Activated CD4-positive, alpha-beta T cell treated with anti-CD3 and anti-CD28 coated beads for 48 hours (primary cell): ENCODE measurements around the gene CYP3A4.
A peak's percentile ranks its signal among the peaks of the same experiment; 100 is the strongest.
"Not testable (repeated sequence)": the region's sequence is repeated elsewhere in the genome, so short reads cannot be mapped to it uniquely, and the experiment has no call there.

ENCODE experiments used
- DNase-seq: peaks from one replicate; pipeline ENCODE4 v3.0.0-alpha.2; 2020

The CYP3A4 gene

GRCh38 chr7:99791667-99792369 lies 7.8 kb upstream of the CYP3A4 start:
- DNase-seq: no peak

GRCh38 chr7:99791021-99791420 lies 7.0 kb upstream of the CYP3A4 start:
- no peak for DNase-seq

- DNase-seq: no peak
Measured at GRCh38 chr7:99790407-99790806, 6.4 kb upstream of the CYP3A4 start.

GRCh38 chr7:99789441-99790070 lies 5.6 kb upstream of the CYP3A4 start:
- peak; percentile 20 for DNase-seq

GRCh38 chr7:99788554-99788953 lies 4.6 kb upstream of the CYP3A4 start:
- DNase-seq: peak; percentile 28

- no peak for DNase-seq
Measured at GRCh38 chr7:99786726-99787335, 2.8 kb upstream of the CYP3A4 start.

GRCh38 chr7:99785654-99786053 lies 1.7 kb upstream of the CYP3A4 start:
- not testable (repeated sequence) for DNase-seq

GRCh38 chr7:99782012-99782953 lies 1.7 kb downstream of the CYP3A4 start:
- no peak for DNase-seq

GRCh38 chr7:99780588-99780987 lies 3.4 kb downstream of the CYP3A4 start:
- no peak for DNase-seq

- no peak for DNase-seq
Measured at GRCh38 chr7:99779949-99780348, 4.0 kb downstream of the CYP3A4 start.

GRCh38 chr7:99778880-99779279 lies 5.1 kb downstream of the CYP3A4 start:
- no peak for DNase-seq

GRCh38 chr7:99773395-99773794 lies 10.6 kb downstream of the CYP3A4 start:
- not testable (repeated sequence) for DNase-seq

GRCh38 chr7:99772565-99772964 lies 11.4 kb downstream of the CYP3A4 start:
- DNase-seq: no peak

- not testable (repeated sequence) for DNase-seq
Measured at GRCh38 chr7:99769494-99769893, 14.5 kb downstream of the CYP3A4 start.

GRCh38 chr7:99768471-99768870 lies 15.5 kb downstream of the CYP3A4 start:
- DNase-seq: no peak

GRCh38 chr7:99767662-99768061 lies 16.3 kb downstream of the CYP3A4 start:
- no peak for DNase-seq

GRCh38 chr7:99766484-99767099 lies 17.4 kb downstream of the CYP3A4 start:
- DNase-seq: no peak

- DNase-seq: no peak
Measured at GRCh38 chr7:99764478-99764877, 19.5 kb downstream of the CYP3A4 start.

GRCh38 chr7:99762680-99763327 lies 21.2 kb downstream of the CYP3A4 start:
- no peak for DNase-seq

- no peak for DNase-seq
Measured at GRCh38 chr7:99755085-99755484, 28.9 kb downstream of the CYP3A4 start.

- DNase-seq: no peak
Measured at GRCh38 chr7:99752356-99752755, 31.6 kb downstream of the CYP3A4 start.
